K562 (cell line): ENCODE measurements around the gene MINPP1.

Experiments
- BRCA1 ChIP-seq, 2 experiments: fragments of 450-650 bp in 1 of 2; sonication (generic) in 1 of 2; formaldehyde crosslinking in 1 of 2; IDR thresholded peaks; 2 replicates each; pipeline versions ENCODE4 v1.5.0 to v1.6.1; 2017 to 2020; ENCODE audit warnings: mild to moderate bottlenecking in 1 of 2, missing genetic modification reagents in 1 of 2
- E2F5 ChIP-seq: sonication (generic); formaldehyde crosslinking; IDR thresholded peaks from 2 replicates; pipeline ENCODE4 v1.8.0; 2022; ENCODE audit warnings: mild to moderate bottlenecking, missing genetic modification reagents
- HNRNPUL1 ChIP-seq: fragments of 200-400 bp; formaldehyde crosslinking; IDR thresholded peaks from 2 replicates; pipeline ENCODE4 v1.6.1; 2017; ENCODE audit warnings: low read length
- JUN ChIP-seq, 2 experiments: sonication (generic) in 1 of 2; formaldehyde crosslinking in 1 of 2; IDR thresholded peaks; 2 replicates each; pipeline versions ENCODE4 v1.6.1 to v1.8.0; 2012 to 2022; ENCODE audit warnings: borderline replicate concordance in 2 of 2, mild to moderate bottlenecking in 2 of 2, improper control_type of control experiment in 1 of 2, low read depth in 1 of 2, low read length in 1 of 2, missing genetic modification reagents in 1 of 2
- MAZ ChIP-seq, 2 experiments: fragments of 450-650 bp in 1 of 2; sonication (generic) in 1 of 2; formaldehyde crosslinking; IDR thresholded peaks in 1 of 2; conservative IDR thresholded peaks in 1 of 2; 2 replicates each; pipeline versions ENCODE4 v1.4.0 to v1.5.0; 2020; ENCODE audit warnings: mild to moderate bottlenecking in 1 of 2, missing genetic modification reagents in 1 of 2
- MYNN ChIP-seq, 2 experiments: sonication (generic); formaldehyde crosslinking in 1 of 2; IDR thresholded peaks; 2 replicates each; pipeline versions ENCODE4 v1.5.0 to v1.6.1; 2016 to 2020; ENCODE audit warnings: antibody characterized with exemption in 1 of 2, missing genetic modification reagents in 1 of 2
- SREBF1 ChIP-seq: fragments of 150-350 bp; IDR thresholded peaks from 2 replicates; pipeline ENCODE4 v1.6.1; 2014; ENCODE audit warnings: antibody characterized with exemption, low read depth, low read length, borderline replicate concordance
- TAF9B ChIP-seq: fragments of 450-650 bp; IDR thresholded peaks from 2 replicates; pipeline ENCODE4 v1.6.1; 2018; ENCODE audit warnings: mild to moderate bottlenecking; ENCODE audit not compliant: partially characterized antibody
- TEAD4 ChIP-seq, 2 experiments: sonication (generic) in 1 of 2; formaldehyde crosslinking in 1 of 2; IDR thresholded peaks; 2 replicates each; pipeline versions ENCODE4 v1.6.1 to v1.8.0; 2012 to 2022; ENCODE audit warnings: borderline replicate concordance in 1 of 2, inconsistent platforms in 1 of 2, low read length in 1 of 2, mild to moderate bottlenecking in 1 of 2, missing genetic modification reagents in 1 of 2
- ZFX ChIP-seq: sonication (generic); formaldehyde crosslinking; IDR thresholded peaks from 2 replicates; pipeline ENCODE4 v1.8.0; 2022; ENCODE audit warnings: mild to moderate bottlenecking, missing genetic modification reagents, moderate library complexity
- ZNF197 ChIP-seq: fragments of 200-800 bp; sonication (Bioruptor generic); IDR thresholded peaks from 2 replicates; pipeline ENCODE4 v1.6.1; 2016; ENCODE audit warnings: low read depth, missing genetic modification characterization, missing compliant biosample characterization
- TF ChIP-seq, protein P1 (sequence below), 3 experiments: IDR thresholded peaks in 2 of 3; conservative IDR thresholded peaks in 1 of 3; 2 replicates each; pipeline ENCODE4 v1.5.1; 2011 to 2012; ENCODE audit warnings: low read length in 3 of 3, mild to moderate bottlenecking in 3 of 3, control low read depth in 2 of 3, improper control_type of control experiment in 1 of 3, inconsistent platforms in 1 of 3, low read depth in 1 of 3, mixed read lengths in 1 of 3, moderate library complexity in 1 of 3; ENCODE audit not compliant: insufficient read depth in 2 of 3
- TF ChIP-seq, protein P2 (sequence below): fragments of 150-350 bp; IDR thresholded peaks from 2 replicates; pipeline ENCODE4 v1.6.1; 2014; ENCODE audit warnings: low read depth, mild to moderate bottlenecking, low read length, borderline replicate concordance

GRCh38 chr10:87504307-87504639, 420 bp upstream of the MINPP1 start:
- TF ChIP-seq TAF9B (no peak), ZNF197 (CRISPR knock-in tag) (no peak), JUN (IDR thresholded peaks at IDR 0.05; ENCODE audit: borderline replicate concordance, low read depth, low read length) (no peak), JUN (CRISPR knock-in tag; IDR thresholded peaks at IDR 0.05; ENCODE audit: borderline replicate concordance) (no peak), TEAD4 (IDR thresholded peaks at IDR 0.05; ENCODE audit: low read length) (no peak; the same call in 1 of the 2 replicates), TEAD4 (CRISPR knock-in tag; IDR thresholded peaks at IDR 0.05; ENCODE audit: borderline replicate concordance) (no peak), BRCA1 (IDR thresholded peaks at IDR 0.05) (no peak), BRCA1 (CRISPR knock-in tag; IDR thresholded peaks at IDR 0.05) (no peak), ZFX (CRISPR knock-in tag) (peak; percentile 20; the same call in 1 of the 2 replicates), SREBF1 (no peak), MAZ (CRISPR knock-in tag; conservative IDR thresholded peaks at IDR 0.05 in 1 of 2, IDR thresholded peaks at IDR 0.05 in 1 of 2) (no peak), MYNN (IDR thresholded peaks at IDR 0.05) (no peak), MYNN (CRISPR knock-in tag; IDR thresholded peaks at IDR 0.05) (no peak), E2F5 (CRISPR knock-in tag) (no peak), HNRNPUL1 (no peak)
- TF ChIP-seq, protein P1, sequence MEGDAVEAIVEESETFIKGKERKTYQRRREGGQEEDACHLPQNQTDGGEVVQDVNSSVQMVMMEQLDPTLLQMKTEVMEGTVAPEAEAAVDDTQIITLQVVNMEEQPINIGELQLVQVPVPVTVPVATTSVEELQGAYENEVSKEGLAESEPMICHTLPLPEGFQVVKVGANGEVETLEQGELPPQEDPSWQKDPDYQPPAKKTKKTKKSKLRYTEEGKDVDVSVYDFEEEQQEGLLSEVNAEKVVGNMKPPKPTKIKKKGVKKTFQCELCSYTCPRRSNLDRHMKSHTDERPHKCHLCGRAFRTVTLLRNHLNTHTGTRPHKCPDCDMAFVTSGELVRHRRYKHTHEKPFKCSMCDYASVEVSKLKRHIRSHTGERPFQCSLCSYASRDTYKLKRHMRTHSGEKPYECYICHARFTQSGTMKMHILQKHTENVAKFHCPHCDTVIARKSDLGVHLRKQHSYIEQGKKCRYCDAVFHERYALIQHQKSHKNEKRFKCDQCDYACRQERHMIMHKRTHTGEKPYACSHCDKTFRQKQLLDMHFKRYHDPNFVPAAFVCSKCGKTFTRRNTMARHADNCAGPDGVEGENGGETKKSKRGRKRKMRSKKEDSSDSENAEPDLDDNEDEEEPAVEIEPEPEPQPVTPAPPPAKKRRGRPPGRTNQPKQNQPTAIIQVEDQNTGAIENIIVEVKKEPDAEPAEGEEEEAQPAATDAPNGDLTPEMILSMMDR (IDR thresholded peaks at IDR 0.05 in 2 of 3, conservative IDR thresholded peaks at IDR 0.05 in 1 of 3; ENCODE audit: insufficient read depth in 2 of 3, low read depth in 1 of 3, low read length in 3 of 3): no peak
- TF ChIP-seq, protein P2, sequence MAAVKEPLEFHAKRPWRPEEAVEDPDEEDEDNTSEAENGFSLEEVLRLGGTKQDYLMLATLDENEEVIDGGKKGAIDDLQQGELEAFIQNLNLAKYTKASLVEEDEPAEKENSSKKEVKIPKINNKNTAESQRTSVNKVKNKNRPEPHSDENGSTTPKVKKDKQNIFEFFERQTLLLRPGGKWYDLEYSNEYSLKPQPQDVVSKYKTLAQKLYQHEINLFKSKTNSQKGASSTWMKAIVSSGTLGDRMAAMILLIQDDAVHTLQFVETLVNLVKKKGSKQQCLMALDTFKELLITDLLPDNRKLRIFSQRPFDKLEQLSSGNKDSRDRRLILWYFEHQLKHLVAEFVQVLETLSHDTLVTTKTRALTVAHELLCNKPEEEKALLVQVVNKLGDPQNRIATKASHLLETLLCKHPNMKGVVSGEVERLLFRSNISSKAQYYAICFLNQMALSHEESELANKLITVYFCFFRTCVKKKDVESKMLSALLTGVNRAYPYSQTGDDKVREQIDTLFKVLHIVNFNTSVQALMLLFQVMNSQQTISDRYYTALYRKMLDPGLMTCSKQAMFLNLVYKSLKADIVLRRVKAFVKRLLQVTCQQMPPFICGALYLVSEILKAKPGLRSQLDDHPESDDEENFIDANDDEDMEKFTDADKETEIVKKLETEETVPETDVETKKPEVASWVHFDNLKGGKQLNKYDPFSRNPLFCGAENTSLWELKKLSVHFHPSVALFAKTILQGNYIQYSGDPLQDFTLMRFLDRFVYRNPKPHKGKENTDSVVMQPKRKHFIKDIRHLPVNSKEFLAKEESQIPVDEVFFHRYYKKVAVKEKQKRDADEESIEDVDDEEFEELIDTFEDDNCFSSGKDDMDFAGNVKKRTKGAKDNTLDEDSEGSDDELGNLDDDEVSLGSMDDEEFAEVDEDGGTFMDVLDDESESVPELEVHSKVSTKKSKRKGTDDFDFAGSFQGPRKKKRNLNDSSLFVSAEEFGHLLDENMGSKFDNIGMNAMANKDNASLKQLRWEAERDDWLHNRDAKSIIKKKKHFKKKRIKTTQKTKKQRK: no peak
